ENCODE data around the gene ZNF284. TPM values are rescaled to one million over a fixed set of nuclear protein-coding genes. Genes with fewer than 3 reads are reported as not detected.

Gene ZNF284
- 2.2 and 2.4 TPM in 2 replicates for total RNA-seq

DNA sequence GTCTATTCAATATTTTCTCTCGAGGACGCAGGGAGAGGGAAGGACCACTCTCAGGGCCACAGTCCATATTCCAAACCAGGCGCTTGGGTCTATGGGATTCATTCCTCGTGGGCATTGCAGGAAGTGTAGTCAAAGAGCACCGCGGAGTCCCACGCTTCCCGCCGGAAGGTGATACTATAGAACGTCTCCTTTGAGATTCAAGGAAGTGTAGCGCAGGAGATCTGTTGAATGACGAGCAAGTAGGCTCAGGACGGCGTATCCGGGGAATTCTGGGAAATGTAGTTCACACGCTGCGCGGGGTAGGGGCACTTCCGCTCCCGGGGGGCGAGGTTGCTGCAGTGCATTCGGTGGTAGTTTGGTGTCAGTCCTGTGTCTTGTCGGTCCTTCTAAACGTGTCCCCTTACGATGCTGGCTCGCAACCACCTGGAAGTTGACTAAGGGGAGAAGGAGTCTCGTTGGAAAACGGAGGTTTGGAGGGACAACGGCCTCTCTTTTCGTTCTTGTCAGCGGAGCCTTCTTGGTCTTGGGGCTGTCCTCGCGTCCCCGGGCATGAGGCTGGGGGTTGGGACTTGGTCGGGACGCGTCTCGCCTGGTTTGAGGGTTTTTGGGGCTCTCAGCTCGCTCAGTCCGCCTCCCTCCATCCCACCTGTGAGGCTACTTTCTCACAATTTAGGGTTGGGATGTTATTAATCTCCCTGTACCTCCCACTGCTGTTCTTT is at the start of gene ZNF284:
Gene ZNF284, plus strand, starts transcription at position 336 of the 719 bp plus-strand sequence. CDS start 4,231 bp downstream, outside the sequence.
- peak; percentile 59 to 91 for DNase-seq (ENCODE audit: low read depth in 2 of 2)

- no peak for DNase-seq (ENCODE audit: low read depth in 2 of 2)
These were observed 47.1 kb upstream of the ZNF284 start for GRCh38 chr19:44024900-44025216.

GRCh38 chr19:44025217-44025936 is 46.6 kb upstream of the ZNF284 start, which contains the start of gene ZNF222:
Gene ZNF222, plus strand, starts transcription at chr19:44025379. Its CDS starts 58 bp downstream, at chr19:44025437.
- peak; percentile 57 to 88 for DNase-seq (ENCODE audit: low read depth in 2 of 2)

DNA sequence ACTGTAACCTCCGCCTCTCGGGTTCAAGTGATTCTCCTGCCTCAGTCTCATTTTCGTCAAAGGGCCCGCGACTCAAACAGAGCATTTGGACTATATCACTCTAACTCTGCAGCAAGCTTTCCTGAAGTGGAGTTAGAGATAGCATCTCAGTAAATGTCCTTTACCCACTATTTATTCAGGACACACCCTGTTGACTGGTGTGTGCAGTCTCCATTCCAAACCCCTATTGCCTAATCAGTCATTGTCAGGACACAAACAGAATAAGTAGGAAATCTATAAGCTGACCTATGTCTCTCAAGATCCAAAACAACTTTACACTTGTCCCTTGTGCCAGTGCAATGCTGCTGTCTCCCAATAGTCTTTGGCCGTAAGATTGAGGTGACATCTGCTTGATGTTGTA is 45.3 kb upstream of the ZNF284 start:
- DNase-seq (ENCODE audit: low read depth in 2 of 2), result no peak

DNA sequence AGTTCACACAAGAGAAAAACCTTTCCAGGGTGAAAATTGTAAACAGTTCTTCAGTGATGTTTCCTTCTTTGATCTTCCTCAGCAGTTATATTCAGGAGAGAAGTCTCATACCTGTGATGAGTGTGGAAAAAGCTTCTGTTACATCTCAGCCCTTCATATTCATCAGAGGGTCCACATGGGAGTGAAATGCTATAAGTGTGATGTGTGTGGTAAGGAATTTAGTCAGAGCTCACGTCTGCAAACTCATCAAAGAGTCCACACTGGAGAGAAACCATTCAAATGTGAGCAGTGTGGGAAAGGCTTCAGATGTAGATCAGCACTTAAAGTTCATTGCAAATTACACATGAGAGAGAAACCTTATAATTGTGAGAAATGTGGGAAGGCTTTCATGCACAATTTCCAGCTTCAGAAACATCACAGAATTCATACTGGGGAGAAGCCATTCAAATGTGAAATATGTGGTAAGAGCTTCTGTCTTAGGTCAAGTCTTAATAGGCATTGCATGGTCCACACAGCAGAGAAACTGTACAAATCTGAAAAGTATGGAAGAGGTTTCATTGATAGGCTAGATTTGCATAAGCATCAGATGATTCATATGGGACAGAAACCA is 39.9 kb upstream of the ZNF284 start:
- no peak for DNase-seq (ENCODE audit: low read depth in 2 of 2)

DNA sequence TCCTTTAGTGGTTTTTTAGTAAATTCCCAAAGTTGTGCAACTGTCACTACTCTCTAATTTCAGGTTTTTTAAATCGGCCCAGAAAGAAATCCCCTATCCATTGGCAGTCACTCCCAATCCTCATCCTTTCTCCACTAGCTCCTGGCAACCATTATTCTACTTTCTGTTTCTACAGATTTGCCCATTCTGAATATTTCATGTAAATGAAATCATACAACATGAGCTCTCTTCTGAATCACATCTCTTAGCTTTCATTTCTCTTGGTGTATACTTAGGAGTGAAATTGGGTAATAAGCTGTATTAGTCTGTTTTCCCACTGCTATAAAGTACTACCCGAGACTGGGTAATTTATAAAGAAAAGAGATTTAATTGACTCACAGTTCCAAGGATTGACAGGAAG is 29.8 kb upstream of the ZNF284 start:
- DNase-seq (ENCODE audit: low read depth in 2 of 2), result no peak

GRCh38 chr19:44050740-44051649 is 21.0 kb upstream of the ZNF284 start:
- peak in 1 of 2 donors; percentile 16 for DNase-seq (ENCODE audit: low read depth in 2 of 2)

DNA sequence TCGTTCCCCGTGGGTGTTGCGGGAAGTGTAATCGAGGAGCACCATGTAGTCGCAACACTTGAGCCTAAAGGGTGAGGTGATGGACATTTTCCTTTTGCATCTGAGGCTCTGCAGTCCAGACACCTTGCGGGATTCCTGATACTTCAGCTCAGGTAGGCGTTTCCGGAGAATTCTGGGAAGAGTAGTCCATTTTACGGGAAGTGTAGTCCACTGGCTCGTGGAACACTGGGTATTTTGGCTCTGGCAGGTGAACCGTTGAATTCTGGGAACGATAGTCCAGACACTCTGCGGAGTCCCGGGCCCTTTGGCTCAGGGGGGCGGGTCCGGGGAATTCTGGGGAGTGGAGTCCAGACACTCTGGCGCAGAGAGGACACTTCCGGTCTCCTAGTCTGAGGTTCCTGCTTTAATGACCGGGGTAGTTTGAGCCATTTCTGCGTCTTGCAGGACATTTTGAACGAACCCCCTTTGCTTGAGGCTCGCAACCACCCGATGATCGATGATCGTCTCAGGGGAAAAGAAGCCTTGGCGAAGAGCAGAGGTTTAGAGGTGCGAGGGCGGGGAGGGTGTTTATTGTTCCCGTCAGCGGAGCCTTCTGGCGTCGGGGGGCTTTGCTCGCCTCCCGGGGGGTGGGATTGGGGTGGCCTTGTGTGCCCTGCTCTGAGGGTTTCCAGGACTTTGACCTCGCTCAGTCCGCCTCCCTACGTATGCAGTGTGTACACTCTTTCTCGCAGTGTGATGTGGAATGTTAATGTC is 20.1 kb upstream of the ZNF284 start, which contains the start of gene ZNF223:
Gene ZNF223, plus strand, starts transcription at position 387 of the 753 bp plus-strand sequence. CDS start 3,141 bp downstream, outside the sequence.
- peak; percentile 85 to 93 for DNase-seq (ENCODE audit: low read depth in 2 of 2)

DNA sequence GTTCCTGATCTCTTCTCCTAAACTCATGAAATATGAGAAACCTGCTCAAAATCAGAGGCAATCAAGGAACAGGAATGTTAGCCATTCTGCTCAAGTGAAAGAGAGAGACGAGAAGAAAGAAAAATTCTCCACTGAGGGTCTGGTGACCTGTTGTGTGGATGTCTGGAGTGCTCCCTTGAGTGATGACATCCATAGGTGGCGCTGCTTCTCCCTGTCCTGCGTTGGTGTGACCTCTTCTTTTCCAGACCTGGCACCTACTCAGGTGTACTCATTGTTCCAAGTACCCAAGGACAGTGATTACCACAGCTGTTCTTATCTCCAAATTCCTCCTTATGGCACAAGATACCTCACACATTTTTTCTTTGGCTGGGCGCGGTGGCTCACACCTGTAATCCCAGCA is 16.1 kb upstream of the ZNF284 start:
- no peak for DNase-seq (ENCODE audit: low read depth in 2 of 2)

DNA sequence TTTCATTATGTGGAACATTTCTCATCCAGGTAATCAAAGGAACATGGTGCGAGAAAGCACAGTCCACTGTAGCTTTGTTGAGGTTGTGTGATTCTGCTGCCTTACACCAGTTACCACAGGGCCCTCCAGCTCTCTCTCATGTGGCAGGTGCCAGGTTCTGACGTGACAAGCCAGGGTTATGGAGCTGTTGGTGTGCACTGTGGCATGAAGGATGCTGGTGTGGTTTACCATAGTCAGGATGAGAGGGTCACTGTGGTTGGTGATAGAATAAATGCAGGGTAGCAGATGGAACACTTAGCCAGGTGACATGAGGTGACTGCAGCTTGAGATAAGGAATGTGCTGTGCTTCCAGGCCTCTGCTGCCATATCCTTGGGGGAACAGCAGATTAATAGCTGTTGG is 12.7 kb upstream of the ZNF284 start:
- no peak for DNase-seq (ENCODE audit: low read depth in 2 of 2)

- no peak for DNase-seq (ENCODE audit: low read depth in 2 of 2)
These were observed 10.9 kb upstream of the ZNF284 start for GRCh38 chr19:44061038-44061437.

DNA sequence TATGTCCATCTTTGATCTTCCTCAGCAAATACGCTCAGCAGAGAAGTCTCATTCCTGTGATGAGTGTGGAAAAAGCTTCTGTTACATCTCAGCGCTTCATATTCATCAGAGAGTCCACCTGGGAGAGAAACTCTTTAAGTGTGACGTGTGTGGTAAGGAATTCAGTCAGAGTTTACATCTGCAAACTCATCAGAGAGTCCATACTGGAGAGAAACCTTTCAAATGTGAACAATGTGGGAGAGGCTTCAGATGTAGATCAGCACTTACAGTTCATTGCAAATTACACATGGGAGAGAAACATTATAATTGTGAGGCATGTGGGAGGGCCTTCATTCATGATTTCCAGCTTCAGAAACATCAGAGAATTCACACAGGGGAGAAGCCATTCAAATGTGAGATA is 5.7 kb upstream of the ZNF284 start:
- no peak for DNase-seq (ENCODE audit: low read depth in 2 of 2)

GRCh38 chr19:44069415-44069814 is 2.5 kb upstream of the ZNF284 start:
- no peak for DNase-seq (ENCODE audit: low read depth in 2 of 2)

- DNase-seq (ENCODE audit: low read depth in 2 of 2), result peak in 1 of 2 donors; percentile 5
These were observed 813 bp downstream of the ZNF284 start for GRCh38 chr19:44072543-44073401.

DNA sequence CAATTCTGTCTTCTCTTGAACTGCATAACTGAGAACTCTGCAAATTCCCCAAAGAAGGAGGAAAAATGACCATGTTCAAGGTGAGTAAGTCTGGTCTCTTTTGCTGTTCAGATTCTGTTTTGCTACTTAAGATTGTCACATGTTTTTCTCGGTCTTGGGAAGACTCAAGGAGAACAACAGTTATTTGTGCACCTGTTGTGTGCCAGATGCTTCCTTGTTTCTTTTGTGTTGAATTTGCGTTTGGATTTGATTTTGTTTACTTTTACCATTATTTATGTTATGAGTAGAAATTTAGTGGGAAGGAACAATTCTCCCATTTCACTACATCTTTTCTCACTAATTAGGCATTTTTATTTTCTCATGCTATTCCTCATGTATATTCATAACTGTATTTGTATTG is 4.4 kb downstream of the ZNF284 start:
- DNase-seq (ENCODE audit: low read depth in 2 of 2), result no peak

- no peak for DNase-seq (ENCODE audit: low read depth in 2 of 2)
These were observed 20.1 kb downstream of the ZNF284 start for GRCh38 chr19:44092108-44092507.

DNA sequence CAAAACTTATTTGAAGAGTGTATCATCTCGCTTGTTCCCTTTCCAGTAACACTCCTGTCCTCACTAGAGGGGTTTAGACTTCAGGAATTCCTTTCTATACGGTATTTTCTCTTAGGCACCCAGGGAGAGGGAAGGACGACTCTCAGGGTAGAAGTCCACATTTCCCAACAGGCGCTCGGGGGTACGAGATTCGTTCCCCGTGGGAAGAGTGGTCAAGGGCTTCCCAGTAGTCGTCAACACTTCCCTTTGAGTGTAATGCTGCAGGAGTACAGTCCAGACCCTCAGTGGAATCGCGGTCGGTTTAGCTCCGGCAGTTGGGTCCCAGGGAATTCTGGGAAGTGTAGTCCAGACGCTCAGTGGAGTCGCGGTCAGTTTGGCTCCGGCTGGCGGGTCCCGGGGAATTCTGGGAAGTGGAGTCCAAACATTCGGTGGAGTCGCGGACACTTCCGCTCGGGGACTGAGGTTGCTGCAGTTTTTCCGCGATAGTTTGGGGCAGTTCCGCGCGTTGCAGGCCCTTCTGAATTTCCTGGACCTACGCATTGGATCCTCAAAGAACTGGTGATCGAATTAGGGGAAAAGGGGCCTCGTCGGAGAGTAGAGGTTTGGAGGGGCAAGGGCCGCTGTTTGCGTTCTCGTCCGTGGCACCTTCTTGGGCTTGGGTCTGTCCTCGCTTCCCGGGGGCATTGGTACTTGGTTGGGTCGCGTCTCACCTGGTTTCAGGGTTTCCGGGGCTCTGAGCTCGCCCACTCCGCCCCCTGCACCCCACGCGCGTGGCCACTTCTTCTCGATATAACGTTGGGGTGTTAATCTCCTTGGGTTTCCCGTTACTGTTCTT is 22.2 kb downstream of the ZNF284 start, which contains the start of gene ZNF224:
Gene ZNF224, plus strand, starts transcription at position 431 of the 835 bp plus-strand sequence. CDS start 3,513 bp downstream, outside the sequence.
- DNase-seq (ENCODE audit: low read depth in 2 of 2), result peak; percentile 86 to 94

- no peak for DNase-seq (ENCODE audit: low read depth in 2 of 2)
These were observed 35.8 kb downstream of the ZNF284 start for GRCh38 chr19:44107751-44108150.

DNA sequence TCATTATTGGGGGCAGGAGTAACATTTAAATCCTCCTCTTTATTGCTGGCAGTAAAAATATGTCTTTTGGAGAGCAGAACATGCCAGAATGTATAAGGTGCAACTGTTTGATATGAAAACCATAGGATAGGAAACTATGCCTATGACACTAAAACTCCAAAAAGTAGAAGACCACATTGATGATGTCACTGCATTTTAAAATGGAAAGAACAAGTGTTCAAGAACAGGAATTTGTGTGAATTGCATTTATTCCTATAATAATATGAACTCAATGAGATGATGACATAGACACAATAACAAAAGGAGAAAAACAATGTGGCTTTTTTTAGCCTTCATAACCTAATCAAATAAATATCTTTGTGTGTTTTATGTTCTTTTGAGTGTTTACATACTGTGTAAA is 37.5 kb downstream of the ZNF284 start:
- no peak for DNase-seq (ENCODE audit: low read depth in 2 of 2)
